ENCODE data around the gene KCNJ15. TPM values are rescaled to one million over a fixed set of nuclear protein-coding genes. Genes with fewer than 3 reads are reported as not detected.

The KCNJ15 gene
- total RNA-seq, 1 donor from 2014 or later: not detected

DNA sequence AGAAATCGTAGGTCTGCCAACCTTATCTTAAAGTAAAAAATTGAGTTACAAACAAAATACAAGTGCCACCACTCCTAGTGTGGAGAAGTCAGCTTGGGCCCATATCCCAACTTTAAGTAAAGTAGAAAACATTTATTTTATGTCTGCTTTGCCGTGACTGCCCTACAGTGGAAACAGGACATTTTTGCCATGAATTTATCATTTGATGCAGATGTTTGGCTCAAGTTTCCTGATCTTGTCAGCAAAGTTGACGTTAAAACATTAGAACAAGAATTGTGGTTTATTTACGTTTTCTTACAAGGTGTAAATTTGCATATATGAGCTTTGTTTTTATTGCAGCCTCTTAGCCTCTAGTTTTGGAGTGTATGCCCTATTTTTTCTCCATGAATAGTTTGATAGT lies 17.1 kb upstream of the KCNJ15 start:
- TF ChIP-seq, protein P1, sequence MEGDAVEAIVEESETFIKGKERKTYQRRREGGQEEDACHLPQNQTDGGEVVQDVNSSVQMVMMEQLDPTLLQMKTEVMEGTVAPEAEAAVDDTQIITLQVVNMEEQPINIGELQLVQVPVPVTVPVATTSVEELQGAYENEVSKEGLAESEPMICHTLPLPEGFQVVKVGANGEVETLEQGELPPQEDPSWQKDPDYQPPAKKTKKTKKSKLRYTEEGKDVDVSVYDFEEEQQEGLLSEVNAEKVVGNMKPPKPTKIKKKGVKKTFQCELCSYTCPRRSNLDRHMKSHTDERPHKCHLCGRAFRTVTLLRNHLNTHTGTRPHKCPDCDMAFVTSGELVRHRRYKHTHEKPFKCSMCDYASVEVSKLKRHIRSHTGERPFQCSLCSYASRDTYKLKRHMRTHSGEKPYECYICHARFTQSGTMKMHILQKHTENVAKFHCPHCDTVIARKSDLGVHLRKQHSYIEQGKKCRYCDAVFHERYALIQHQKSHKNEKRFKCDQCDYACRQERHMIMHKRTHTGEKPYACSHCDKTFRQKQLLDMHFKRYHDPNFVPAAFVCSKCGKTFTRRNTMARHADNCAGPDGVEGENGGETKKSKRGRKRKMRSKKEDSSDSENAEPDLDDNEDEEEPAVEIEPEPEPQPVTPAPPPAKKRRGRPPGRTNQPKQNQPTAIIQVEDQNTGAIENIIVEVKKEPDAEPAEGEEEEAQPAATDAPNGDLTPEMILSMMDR (IDR thresholded peaks at IDR 0.05; ENCODE audit: partially characterized antibody, unreplicated experiment): no peak
- no peaks in the 10 kb centered on the region for H3K36me3 Mint-ChIP-seq (ENCODE audit: unreplicated experiment)
- H3K4me1 Mint-ChIP-seq (ENCODE audit: low read depth, unreplicated experiment): no peaks in the 10 kb centered on the region
- DNase-seq: no peak
- H3K27me3 Mint-ChIP-seq (ENCODE audit: unreplicated experiment): no peaks in the 10 kb centered on the region
- H3K9me3 Mint-ChIP-seq (ENCODE audit: unreplicated experiment): peaks cover 4% of the 10 kb centered on the region
- H3K27ac Mint-ChIP-seq (ENCODE audit: unreplicated experiment): no peak overlapping the region
- H3K4me3 Mint-ChIP-seq (ENCODE audit: unreplicated experiment): no peak overlapping the region

GRCh38 chr21:38240129-38240528 lies 16.7 kb upstream of the KCNJ15 start:
- Mint-ChIP-seq H3K4me1 (ENCODE audit: low read depth, unreplicated experiment) (no peaks in the 10 kb centered on the region), H3K9me3 (ENCODE audit: unreplicated experiment) (peaks cover 4% of the 10 kb centered on the region), H3K27me3 (ENCODE audit: unreplicated experiment) (no peaks in the 10 kb centered on the region), H3K27ac (ENCODE audit: unreplicated experiment) (no peak overlapping the region), H3K36me3 (ENCODE audit: unreplicated experiment) (no peaks in the 10 kb centered on the region), H3K4me3 (ENCODE audit: unreplicated experiment) (no peak overlapping the region)
- DNase-seq: no peak
- TF ChIP-seq, protein P1 (IDR thresholded peaks at IDR 0.05; ENCODE audit: partially characterized antibody, unreplicated experiment): no peak

DNA sequence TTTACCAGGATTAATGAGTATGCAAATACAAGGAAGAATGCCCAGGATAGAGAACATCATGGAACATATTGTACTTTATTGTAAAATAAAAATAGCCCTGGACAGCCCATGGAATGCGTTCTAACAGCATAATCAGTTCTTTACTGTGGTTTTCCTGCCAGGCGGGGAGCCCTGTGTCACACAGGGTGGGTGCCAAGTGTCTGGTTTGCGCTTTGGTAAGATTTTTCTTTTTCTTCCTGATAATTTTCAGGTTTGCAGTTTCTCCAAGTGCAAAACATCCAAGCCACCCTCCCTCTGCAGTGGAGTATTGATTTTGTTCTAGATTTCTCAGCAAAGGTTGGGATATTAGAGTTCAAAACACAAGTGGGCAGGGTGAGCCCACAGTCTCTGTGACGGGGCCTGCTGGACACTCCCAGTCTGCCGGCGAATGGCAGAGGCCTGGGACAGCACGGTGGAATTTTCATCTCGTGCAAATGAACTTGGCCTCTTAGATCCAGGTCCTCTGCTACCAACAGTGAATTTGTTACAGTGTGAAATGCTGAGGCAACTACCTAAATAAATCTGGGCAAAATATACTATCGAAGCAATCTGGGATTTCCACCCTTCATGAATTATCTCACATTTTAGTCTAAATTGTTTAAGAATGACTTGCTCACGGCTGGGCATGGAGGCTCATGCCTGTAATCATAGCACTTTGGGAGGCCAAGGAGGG lies 15.6 kb upstream of the KCNJ15 start:
- no peak for DNase-seq
- TF ChIP-seq, protein P1 (IDR thresholded peaks at IDR 0.05; ENCODE audit: partially characterized antibody, unreplicated experiment): no peak
- Mint-ChIP-seq H3K36me3 (ENCODE audit: unreplicated experiment) (no peaks in the 10 kb centered on the region), H3K27ac (ENCODE audit: unreplicated experiment) (no peak overlapping the region), H3K4me3 (ENCODE audit: unreplicated experiment) (no peak overlapping the region), H3K27me3 (ENCODE audit: unreplicated experiment) (no peaks in the 10 kb centered on the region), H3K9me3 (ENCODE audit: unreplicated experiment) (peaks cover 2% of the 10 kb centered on the region), H3K4me1 (ENCODE audit: low read depth, unreplicated experiment) (no peaks in the 10 kb centered on the region)

- no peak for DNase-seq
- H3K27ac Mint-ChIP-seq (ENCODE audit: unreplicated experiment): no peak overlapping the region
- H3K27me3 Mint-ChIP-seq (ENCODE audit: unreplicated experiment): peaks cover 1% of the 10 kb centered on the region
- TF ChIP-seq, protein P1 (IDR thresholded peaks at IDR 0.05; ENCODE audit: partially characterized antibody, unreplicated experiment): no peak
- peaks cover 2% of the 10 kb centered on the region for H3K9me3 Mint-ChIP-seq (ENCODE audit: unreplicated experiment)
- H3K4me3 Mint-ChIP-seq (ENCODE audit: unreplicated experiment): no peak overlapping the region
- H3K36me3 Mint-ChIP-seq (ENCODE audit: unreplicated experiment): no peaks in the 10 kb centered on the region
- no peaks in the 10 kb centered on the region for H3K4me1 Mint-ChIP-seq (ENCODE audit: low read depth, unreplicated experiment)
Observed at GRCh38 chr21:38242061-38242460, 14.7 kb upstream of the KCNJ15 start.

- TF ChIP-seq, protein P1 (IDR thresholded peaks at IDR 0.05; ENCODE audit: partially characterized antibody, unreplicated experiment): no peak
- peaks cover 4% of the 10 kb centered on the region for H3K27me3 Mint-ChIP-seq (ENCODE audit: unreplicated experiment)
- no peaks in the 10 kb centered on the region for H3K4me1 Mint-ChIP-seq (ENCODE audit: low read depth, unreplicated experiment)
- no peak for DNase-seq
- H3K4me3 Mint-ChIP-seq (ENCODE audit: unreplicated experiment): no peak overlapping the region
- H3K9me3 Mint-ChIP-seq (ENCODE audit: unreplicated experiment): no peaks in the 10 kb centered on the region
- no peaks in the 10 kb centered on the region for H3K36me3 Mint-ChIP-seq (ENCODE audit: unreplicated experiment)
- no peak overlapping the region for H3K27ac Mint-ChIP-seq (ENCODE audit: unreplicated experiment)
Observed at GRCh38 chr21:38243732-38244406, 12.9 kb upstream of the KCNJ15 start.
